PC-9 (cell line): ENCODE results near the gene ZNF692.

ENCODE experiments used
- EZH2 ChIP-seq: fragments of 200-600 bp; sonication (generic); IDR thresholded peaks from 2 replicates; pipeline ENCODE4 v1.8.0; 2017; ENCODE audit warnings: antibody characterized with exemption, low read depth
- TF ChIP-seq, protein P1 (sequence below): fragments of 200-600 bp; sonication (generic); conservative IDR thresholded peaks from 2 replicates; pipeline ENCODE4 v1.6.1; 2017; ENCODE audit warnings: mixed run types, antibody characterized with exemption, mild to moderate bottlenecking, moderate library complexity

GRCh38 chr1:248850124-248850523 is 8.8 kb downstream of the ZNF692 start:
- TF ChIP-seq, protein P1, sequence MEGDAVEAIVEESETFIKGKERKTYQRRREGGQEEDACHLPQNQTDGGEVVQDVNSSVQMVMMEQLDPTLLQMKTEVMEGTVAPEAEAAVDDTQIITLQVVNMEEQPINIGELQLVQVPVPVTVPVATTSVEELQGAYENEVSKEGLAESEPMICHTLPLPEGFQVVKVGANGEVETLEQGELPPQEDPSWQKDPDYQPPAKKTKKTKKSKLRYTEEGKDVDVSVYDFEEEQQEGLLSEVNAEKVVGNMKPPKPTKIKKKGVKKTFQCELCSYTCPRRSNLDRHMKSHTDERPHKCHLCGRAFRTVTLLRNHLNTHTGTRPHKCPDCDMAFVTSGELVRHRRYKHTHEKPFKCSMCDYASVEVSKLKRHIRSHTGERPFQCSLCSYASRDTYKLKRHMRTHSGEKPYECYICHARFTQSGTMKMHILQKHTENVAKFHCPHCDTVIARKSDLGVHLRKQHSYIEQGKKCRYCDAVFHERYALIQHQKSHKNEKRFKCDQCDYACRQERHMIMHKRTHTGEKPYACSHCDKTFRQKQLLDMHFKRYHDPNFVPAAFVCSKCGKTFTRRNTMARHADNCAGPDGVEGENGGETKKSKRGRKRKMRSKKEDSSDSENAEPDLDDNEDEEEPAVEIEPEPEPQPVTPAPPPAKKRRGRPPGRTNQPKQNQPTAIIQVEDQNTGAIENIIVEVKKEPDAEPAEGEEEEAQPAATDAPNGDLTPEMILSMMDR: no peak
- no peak for TF ChIP-seq EZH2
